ENCODE data around the gene TMSB4X.
"Not testable (repeated sequence)": the region's sequence is repeated elsewhere in the genome, so short reads cannot be mapped to it uniquely, and the experiment has no call there.

Gene TMSB4X

GRCh38 chrX:12955882-12956703 lies 18.8 kb upstream of the TMSB4X start:
- peak; percentile 84 for DNase-seq

- DNase-seq: peak; percentile 74
Measured at GRCh38 chrX:12956704-12957534, 18.0 kb upstream of the TMSB4X start.

GRCh38 chrX:12958059-12958458 lies 16.9 kb upstream of the TMSB4X start:
- DNase-seq: no peak

DNA sequence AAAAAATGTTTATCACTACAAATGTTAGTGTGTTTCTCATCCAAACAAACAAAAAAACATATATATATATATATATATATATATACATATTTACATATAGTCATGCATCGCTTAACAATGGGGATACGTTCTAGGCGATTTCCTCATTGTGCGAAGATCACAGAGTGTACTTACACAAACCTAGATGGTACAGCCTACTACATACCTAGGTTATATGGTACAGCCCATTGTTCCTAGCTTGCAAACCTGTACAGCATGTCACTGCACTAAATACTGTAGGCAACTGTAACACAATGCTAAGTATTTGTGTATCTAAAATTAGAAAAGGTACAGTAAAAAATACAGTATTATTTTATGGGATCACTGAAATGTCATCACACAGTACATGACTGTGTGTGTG lies 16.4 kb upstream of the TMSB4X start:
- DNase-seq: no peak

DNA sequence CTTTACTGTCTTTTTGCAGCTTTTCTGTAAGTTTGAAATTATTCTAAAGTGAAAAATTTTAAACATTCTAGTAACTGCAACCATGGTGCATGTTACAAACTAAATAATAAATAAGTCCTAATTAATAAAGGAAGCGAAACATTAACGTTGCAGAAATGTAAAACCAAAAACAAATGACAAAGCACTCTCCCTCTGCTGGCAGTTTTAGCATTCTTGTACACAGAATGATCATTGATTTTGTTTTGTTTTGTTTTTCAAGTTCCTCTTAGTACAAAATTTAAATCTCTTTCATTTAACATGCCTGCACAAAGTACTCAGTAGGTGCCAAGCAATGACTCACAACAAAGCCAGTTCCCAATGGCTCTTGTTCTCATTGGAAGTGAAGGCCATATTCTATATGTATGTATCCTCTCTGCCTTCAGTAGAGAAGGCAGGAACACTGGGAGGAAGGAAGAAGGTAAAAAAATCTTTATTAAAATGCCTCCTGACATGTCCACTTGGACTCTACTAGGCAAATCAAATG lies 13.7 kb upstream of the TMSB4X start:
- DNase-seq: no peak

DNA sequence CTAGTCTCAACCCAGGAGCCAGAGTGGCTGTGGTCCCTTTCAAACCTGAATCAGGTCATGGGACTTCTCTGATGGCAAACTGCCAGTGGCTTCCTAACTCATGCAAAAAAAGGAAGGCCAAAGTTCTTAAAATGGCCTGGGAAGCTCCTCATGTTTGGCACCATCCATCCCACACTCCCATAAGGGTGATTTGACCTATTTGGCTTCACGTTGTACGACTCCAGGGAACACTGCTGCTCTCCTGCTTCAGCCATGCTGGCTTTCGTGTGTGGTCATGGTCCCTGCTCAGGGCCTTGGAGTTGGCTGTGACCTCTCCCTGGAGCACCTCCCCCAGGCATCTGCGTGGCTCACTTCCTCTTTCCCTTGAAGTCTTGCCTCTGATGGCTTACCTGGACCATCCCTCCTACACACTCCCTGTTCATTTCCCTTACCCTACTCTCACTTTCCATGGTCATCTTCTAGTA lies 12.8 kb upstream of the TMSB4X start:
- DNase-seq: no peak

GRCh38 chrX:12963210-12963850 lies 11.6 kb upstream of the TMSB4X start:
- DNase-seq: not testable (repeated sequence)

GRCh38 chrX:12965131-12965940 lies 9.6 kb upstream of the TMSB4X start:
- DNase-seq: no peak

DNA sequence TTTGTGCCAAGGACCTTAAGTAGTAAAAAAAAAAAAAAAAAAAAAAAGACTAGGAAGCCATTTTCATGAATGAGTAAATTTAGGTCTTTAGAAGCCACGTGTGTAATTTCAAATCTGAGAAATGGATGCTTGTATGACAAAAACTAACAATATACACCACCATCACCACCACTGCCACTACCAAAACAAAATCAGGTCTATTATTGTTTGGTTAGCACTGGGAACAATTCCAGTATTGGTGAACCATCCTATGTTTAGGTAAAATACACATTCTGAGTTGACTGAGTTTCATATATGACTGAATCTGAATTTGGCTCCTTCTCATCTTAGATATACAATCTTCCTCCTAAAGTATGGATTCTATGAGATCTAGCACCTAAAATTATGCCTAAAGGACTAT lies 8.8 kb upstream of the TMSB4X start:
- no peak for DNase-seq

GRCh38 chrX:12967711-12968465 lies 7.0 kb upstream of the TMSB4X start:
- no peak for DNase-seq

GRCh38 chrX:12970691-12971202 lies 4.2 kb upstream of the TMSB4X start:
- peak; percentile 60 for DNase-seq

GRCh38 chrX:12971282-12972003 lies 3.5 kb upstream of the TMSB4X start:
- peak; percentile 2 for DNase-seq

DNA sequence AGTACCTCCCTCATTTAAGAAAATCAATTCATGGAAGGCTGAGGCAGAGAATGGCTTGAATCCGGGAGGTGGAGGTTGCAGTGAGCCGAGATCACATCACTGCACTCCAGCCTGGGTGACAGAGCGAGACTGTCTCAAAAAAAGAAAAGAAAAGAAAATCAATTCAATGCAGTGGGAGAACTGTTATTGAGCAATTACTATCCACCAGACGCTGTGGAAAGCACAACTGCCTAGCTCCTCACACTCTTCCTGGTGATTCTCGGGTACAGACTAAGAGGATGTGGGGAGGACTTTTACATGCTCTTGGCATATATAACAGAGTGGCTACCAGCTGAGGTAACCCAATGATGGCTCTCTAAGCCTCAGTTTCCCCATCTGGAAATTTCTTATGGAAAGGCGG lies 2.7 kb upstream of the TMSB4X start:
- peak; percentile 2 for DNase-seq

DNA sequence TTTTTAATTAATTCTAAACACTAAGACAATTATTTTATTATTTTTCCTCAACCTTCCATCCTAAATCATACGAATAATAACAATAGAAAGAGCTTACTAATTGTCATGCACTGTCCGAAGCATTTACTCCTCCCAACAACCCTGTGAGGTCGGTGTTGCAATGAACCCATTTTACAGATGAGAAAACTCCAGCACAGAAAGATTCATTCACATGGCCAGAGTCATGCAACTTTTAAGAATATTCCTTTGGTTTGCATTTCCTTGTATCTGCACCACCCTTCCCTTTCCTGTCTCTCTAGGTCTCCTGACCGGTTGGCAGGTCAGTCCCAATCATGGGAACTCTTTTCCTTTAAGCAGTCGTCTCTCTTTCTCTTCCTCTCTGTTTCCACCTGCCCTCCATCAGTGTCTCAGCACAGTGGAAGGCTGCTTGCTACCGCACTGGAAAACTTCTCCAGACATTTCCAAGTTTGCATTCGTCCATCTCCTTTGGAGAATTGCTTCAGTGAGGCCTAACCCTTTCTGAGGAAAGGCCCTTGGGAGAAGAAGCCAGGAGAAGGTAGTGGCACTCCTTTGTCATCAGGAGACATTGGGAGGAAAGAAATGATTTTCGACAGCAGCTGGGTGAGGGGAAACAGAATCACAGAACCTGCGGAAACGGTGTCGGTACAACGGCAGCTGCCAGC lies 1.9 kb upstream of the TMSB4X start:
- no peak for DNase-seq

DNA sequence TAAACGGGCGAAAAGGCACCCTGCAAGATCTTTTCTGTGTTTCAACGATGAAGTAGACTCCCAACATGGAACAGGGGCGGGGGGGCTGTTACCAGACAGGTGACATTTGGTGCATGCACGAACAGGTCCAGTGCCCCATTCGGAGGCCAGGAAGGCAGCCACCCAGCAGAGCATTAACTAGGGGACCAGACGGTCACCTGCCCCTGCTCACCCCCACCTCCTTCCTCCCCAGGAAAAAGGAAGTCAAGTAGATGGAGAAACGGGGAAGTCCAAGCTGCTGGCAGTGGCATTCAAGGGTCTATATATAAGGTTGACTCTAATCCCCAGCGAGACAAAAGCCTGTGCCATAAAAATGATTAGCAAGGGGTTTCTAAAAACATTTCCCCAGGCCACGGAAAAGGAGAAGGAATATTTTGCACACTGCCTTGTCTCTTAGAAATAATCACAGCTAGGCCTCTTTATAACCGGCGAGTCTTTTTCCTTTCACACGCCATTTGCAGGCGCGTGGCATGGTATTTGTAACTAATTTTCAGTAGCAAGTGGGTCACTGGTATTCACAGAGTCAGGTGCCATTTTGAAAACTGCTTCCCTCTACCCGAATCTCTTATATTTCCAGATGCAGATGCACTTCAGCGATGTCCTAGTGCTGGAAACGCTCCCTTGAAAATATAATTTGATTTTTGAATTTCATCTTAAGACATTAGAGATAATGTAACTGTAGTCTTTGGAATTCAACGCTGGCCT lies 1.2 kb upstream of the TMSB4X start:
- DNase-seq: peak; percentile 8

GRCh38 chrX:12974305-12974795 lies 560 bp upstream of the TMSB4X start:
- no peak for DNase-seq

DNA sequence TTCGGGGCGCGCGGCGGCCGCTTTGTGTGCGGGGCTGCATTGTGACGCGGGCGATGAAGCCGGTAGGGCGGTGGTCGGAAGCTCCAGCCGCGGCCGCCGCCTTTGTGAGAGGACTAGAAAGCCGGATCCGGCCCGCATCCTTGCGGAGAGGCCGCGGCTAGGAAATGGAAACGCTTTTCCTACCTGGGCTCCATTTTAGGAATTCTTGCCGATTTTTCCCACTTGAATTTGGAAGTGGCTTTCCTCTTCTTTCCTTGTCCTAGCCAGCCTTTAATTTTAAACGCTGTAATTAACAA lies 708 bp downstream of the TMSB4X start:
- DNase-seq: no peak

- DNase-seq: no peak
Measured at GRCh38 chrX:12975991-12976558, 1.2 kb downstream of the TMSB4X start.
